Aorta (tissue), 5 donors: Measurements from ENCODE around the gene H1-8. TPM values are rescaled to one million over a fixed set of nuclear protein-coding genes. Genes with fewer than 3 reads are reported as not detected.
A peak's percentile ranks its signal among the peaks of the same experiment; 100 is the strongest.

ENCODE experiments used
- ATAC-seq: fragments of 200-7000 bp; cut with Tn5 transposase; one replicate; pipeline ENCODE4 v1.9.1; 2022; ENCODE audit warnings: moderate library complexity; ENCODE audit not compliant: low FRiP score
- DNase-seq, 2 donors: peaks; one replicate each; pipeline ENCODE4 v3.0.0-alpha.2; 2020
- H3K27ac ChIP-seq, 2 donors: one replicate each; pipeline ENCODE4 v1.5.1; 2013; ENCODE audit warnings: low read length in 2 of 2, mild to moderate bottlenecking in 2 of 2, moderate library complexity in 2 of 2, control low read depth in 1 of 2, inconsistent platforms in 1 of 2, low read depth in 1 of 2
- H3K27me3 ChIP-seq, 2 donors: one replicate each; pipeline ENCODE4 v1.6.1; 2013; ENCODE audit warnings: control low read depth in 1 of 2, low read length in 1 of 2, mild to moderate bottlenecking in 1 of 2, moderate library complexity in 1 of 2; ENCODE audit not compliant: insufficient read depth in 2 of 2, control insufficient read depth in 1 of 2
- H3K36me3 ChIP-seq, 2 donors: one replicate each; pipeline ENCODE4 v1.6.1; 2013; ENCODE audit warnings: control low read depth in 1 of 2, low read length in 1 of 2, mild to moderate bottlenecking in 1 of 2; ENCODE audit not compliant: insufficient read depth in 2 of 2, control insufficient read depth in 1 of 2
- H3K4me1 ChIP-seq, 2 donors: one replicate each; pipeline ENCODE4 v1.6.1; 2013; ENCODE audit warnings: low read length in 2 of 2, control low read depth in 1 of 2, mild to moderate bottlenecking in 1 of 2, moderate library complexity in 1 of 2; ENCODE audit not compliant: insufficient read depth in 2 of 2, control insufficient read depth in 1 of 2
- H3K4me3 ChIP-seq, 2 donors: one replicate each; pipeline ENCODE4 v1.5.1; 2013; ENCODE audit warnings: low read length in 2 of 2, control low read depth in 1 of 2, mild to moderate bottlenecking in 1 of 2
- H3K9me3 ChIP-seq: one replicate; pipeline ENCODE4 v1.6.1; 2013; ENCODE audit warnings: mild to moderate bottlenecking, low read length; ENCODE audit not compliant: control insufficient read depth
- whole genome bisulfite sequencing, 2 donors: extraction: QIAGEN DNeasy Blood & Tissue Kit; methylation state at CpG; one replicate each; pipeline ENCODE4 v1.1.7; 2013; 5-methylcytosine and 5-hydroxymethylcytosine counted together
- intact Hi-C, 2 donors: fragments of 100-400 bp; cut with DNase I; formaldehyde crosslinking; loops; one replicate each; pipeline versions ENCODE4 v1.14.2 to v1.15.0; 2022
- polyA plus RNA-seq, 2 donors: library from polyadenylated mRNA; stranded (reverse); fragments of 200-250 nt; gene quantifications; one replicate each; pipeline ENCODE4 v1.2.3, GENCODE V29; 2013
- total RNA-seq, 2 donors: library from RNA; stranded (reverse); fragmentation: NEBNext Ultra II Directional; extraction: Animal tissue kit (Norgen Biotek cat#: 25700); gene quantifications; one replicate each; pipeline ENCODE4 v1.2.1, GENCODE V29; 2021
- donor health status: healthy with polysubstance abuse.
- donor health status: Bipolar disorder and iron deficiency.
- donor health status: DM: no; HTN: no; CAD: no.
- donor health status: DM: no; HTN: no; CAD: no.
- donor health status: DM: yes; HTN: yes; CAD: no.

Gene H1-8
- total and polyA plus RNA-seq, 4 donors: not detected

- intact Hi-C loops: no loop called here
- Histone ChIP-seq H3K27ac (no peak overlapping the region), H3K4me3 (no peak overlapping the region), H3K4me1 (no peaks in the 10 kb centered on the region), H3K9me3 (no peaks in the 10 kb centered on the region), H3K27me3 (no peaks in the 10 kb centered on the region), H3K36me3 (no peaks in the 10 kb centered on the region)
- WGBS, 2 donors: 67 to 75% methylated on average over 17 of the region's 17 CpGs
- no peak for ATAC-seq
- DNase-seq: peak in 1 of 2 donors; percentile 81
These were observed 43.9 kb downstream of the H1-8 start for GRCh38 chr3:129586746-129587430.

DNA sequence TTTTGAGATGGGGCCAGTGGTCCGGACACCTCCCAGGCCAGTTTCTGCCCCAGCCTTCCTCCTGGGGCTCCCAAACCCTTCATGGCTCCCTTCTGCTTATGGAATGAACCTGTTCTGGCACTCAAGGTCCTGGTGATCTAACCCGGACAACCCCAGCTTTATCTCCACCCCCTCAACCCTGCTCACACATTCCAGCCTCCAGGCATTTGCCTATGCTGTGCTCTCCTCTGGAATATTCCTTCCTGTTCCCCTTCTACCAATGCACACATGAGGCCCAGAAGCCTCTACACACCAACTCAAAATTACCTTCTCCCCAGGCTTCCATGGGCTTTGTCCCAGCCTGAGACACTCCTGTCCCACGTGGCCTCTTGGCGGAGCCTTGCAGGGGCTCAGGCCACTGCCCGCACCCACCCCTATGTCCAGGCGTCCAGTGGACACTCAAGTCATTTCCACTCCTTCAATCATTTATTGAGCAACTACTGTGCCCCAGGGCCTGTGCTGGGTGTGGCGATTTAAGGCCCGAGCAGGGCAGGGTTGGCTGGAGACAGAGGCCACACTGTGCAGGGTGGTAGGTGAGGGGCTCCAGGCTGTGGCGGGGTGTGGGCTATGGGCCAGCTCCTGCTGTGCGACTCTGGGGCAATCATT lies 44.7 kb downstream of the H1-8 start:
- no peak overlapping the region for H3K27ac ChIP-seq
- H3K27me3 ChIP-seq: no peaks in the 10 kb centered on the region
- ATAC-seq (no peak), DNase-seq (no peak)
- 87 to 88% methylated on average over 10 of the region's 10 CpGs for WGBS, 2 donors
- no peaks in the 10 kb centered on the region for H3K4me1 ChIP-seq
- intact Hi-C loops: no loop called here
- H3K4me3 ChIP-seq: no peak overlapping the region
- H3K36me3 ChIP-seq: no peaks in the 10 kb centered on the region
- no peaks in the 10 kb centered on the region for H3K9me3 ChIP-seq

- no peaks in the 10 kb centered on the region for H3K27me3 ChIP-seq
- 75 to 79% methylated on average over 8 of the region's 8 CpGs for WGBS, 2 donors
- no peaks in the 10 kb centered on the region for H3K36me3 ChIP-seq
- ATAC-seq (no peak), DNase-seq (no peak)
- H3K27ac ChIP-seq: no peak overlapping the region
- H3K4me1 ChIP-seq: no peaks in the 10 kb centered on the region
- intact Hi-C loops: no loop called here
- H3K4me3 ChIP-seq: no peak overlapping the region
- no peaks in the 10 kb centered on the region for H3K9me3 ChIP-seq
These were observed 47.2 kb downstream of the H1-8 start for GRCh38 chr3:129590215-129590614.

DNA sequence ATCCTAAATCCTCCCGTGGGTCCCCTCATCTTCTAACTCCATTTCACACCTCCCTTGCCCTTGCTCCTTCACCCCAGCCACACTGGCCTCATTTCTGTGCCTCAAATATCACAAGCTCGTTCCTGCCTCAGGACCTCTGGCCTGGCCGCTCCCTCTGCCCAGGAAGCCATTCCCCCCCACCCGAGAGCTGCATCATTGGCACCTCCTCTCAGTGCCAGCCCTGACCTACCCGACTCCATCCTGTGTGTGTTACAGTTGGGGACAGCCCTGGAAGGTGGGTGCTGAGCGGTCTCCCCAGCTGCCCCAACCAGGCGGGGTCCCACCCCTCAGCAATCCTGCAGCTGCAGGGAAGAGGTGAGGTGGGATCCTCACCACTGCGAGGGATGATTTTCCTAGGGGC lies 49.0 kb downstream of the H1-8 start:
- DNase-seq: no peak

GRCh38 chr3:129592381-129593131 lies 49.6 kb downstream of the H1-8 start:
- peak; percentile 87 to 93 for DNase-seq
- 6 to 7% methylated on average over 26 of the region's 26 CpGs for WGBS, 2 donors
- H3K36me3 ChIP-seq: no peaks in the 10 kb centered on the region
- no peak overlapping the region for H3K27ac ChIP-seq
- H3K4me3 ChIP-seq: no peak overlapping the region
- no peaks in the 10 kb centered on the region for H3K4me1 ChIP-seq
- intact Hi-C loops: no loop called here
- H3K27me3 ChIP-seq: no peaks in the 10 kb centered on the region
- peak; percentile 2 for ATAC-seq
- no peaks in the 10 kb centered on the region for H3K9me3 ChIP-seq

More for the DNA sequence above, 49.0 kb downstream of the H1-8 start:
- no peaks in the 10 kb centered on the region for H3K9me3 ChIP-seq
- no peak for ATAC-seq
- no peaks in the 10 kb centered on the region for H3K4me1 ChIP-seq
- intact Hi-C loops: no loop called here
- no peak overlapping the region for H3K27ac ChIP-seq
- H3K27me3 ChIP-seq: no peaks in the 10 kb centered on the region
- no peaks in the 10 kb centered on the region for H3K36me3 ChIP-seq
- H3K4me3 ChIP-seq: no peak overlapping the region
- 58 to 61% methylated on average over 8 of the region's 8 CpGs for WGBS, 2 donors

- intact Hi-C loops: no loop called here
- H3K36me3 ChIP-seq: no peaks in the 10 kb centered on the region
- H3K4me1 ChIP-seq: no peaks in the 10 kb centered on the region
- no peak overlapping the region for H3K4me3 ChIP-seq
- no peaks in the 10 kb centered on the region for H3K9me3 ChIP-seq
- H3K27me3 ChIP-seq: no peaks in the 10 kb centered on the region
- WGBS, 2 donors: 48 to 49% methylated on average over 8 of the region's 8 CpGs
- DNase-seq (no peak), ATAC-seq (no peak)
- no peak overlapping the region for H3K27ac ChIP-seq
These were observed 50.2 kb downstream of the H1-8 start for GRCh38 chr3:129593230-129593594.

- ATAC-seq (no peak), DNase-seq (peak in 1 of 2 donors; percentile 84)
- Histone ChIP-seq H3K4me1 (no peaks in the 10 kb centered on the region), H3K27me3 (no peaks in the 10 kb centered on the region), H3K36me3 (no peaks in the 10 kb centered on the region), H3K27ac (no peak overlapping the region), H3K9me3 (no peaks in the 10 kb centered on the region), H3K4me3 (no peak overlapping the region)
- WGBS, 2 donors: 77 to 78% methylated on average over 22 of the region's 22 CpGs
- intact Hi-C loops: no loop called here
These were observed 50.8 kb downstream of the H1-8 start for GRCh38 chr3:129593595-129594339.

- DNase-seq (no peak), ATAC-seq (no peak)
- no peaks in the 10 kb centered on the region for H3K4me1 ChIP-seq
- no peaks in the 10 kb centered on the region for H3K9me3 ChIP-seq
- no peak overlapping the region for H3K27ac ChIP-seq
- 36 to 38% methylated on average over 10 of the region's 10 CpGs for WGBS, 2 donors
- H3K4me3 ChIP-seq: no peak overlapping the region
- no peaks in the 10 kb centered on the region for H3K27me3 ChIP-seq
- no peaks in the 10 kb centered on the region for H3K36me3 ChIP-seq
- intact Hi-C loops: no loop called here
These were observed 51.4 kb downstream of the H1-8 start for GRCh38 chr3:129594409-129594808.
